GM18909 (cell line): ENCODE results near the gene PIP5K1C.
"Not testable (repeated sequence)": the region's sequence is repeated elsewhere in the genome, so short reads cannot be mapped to it uniquely, and the experiment has no call there.

Experiments used
- ATAC-seq: cut with Tn5 transposase; IDR thresholded peaks from one replicate; pipeline ENCODE4 v1.9.1; 2021; ENCODE audit warnings: mild to moderate bottlenecking; ENCODE audit not compliant: unreplicated experiment, poor library complexity

Gene PIP5K1C

DNA sequence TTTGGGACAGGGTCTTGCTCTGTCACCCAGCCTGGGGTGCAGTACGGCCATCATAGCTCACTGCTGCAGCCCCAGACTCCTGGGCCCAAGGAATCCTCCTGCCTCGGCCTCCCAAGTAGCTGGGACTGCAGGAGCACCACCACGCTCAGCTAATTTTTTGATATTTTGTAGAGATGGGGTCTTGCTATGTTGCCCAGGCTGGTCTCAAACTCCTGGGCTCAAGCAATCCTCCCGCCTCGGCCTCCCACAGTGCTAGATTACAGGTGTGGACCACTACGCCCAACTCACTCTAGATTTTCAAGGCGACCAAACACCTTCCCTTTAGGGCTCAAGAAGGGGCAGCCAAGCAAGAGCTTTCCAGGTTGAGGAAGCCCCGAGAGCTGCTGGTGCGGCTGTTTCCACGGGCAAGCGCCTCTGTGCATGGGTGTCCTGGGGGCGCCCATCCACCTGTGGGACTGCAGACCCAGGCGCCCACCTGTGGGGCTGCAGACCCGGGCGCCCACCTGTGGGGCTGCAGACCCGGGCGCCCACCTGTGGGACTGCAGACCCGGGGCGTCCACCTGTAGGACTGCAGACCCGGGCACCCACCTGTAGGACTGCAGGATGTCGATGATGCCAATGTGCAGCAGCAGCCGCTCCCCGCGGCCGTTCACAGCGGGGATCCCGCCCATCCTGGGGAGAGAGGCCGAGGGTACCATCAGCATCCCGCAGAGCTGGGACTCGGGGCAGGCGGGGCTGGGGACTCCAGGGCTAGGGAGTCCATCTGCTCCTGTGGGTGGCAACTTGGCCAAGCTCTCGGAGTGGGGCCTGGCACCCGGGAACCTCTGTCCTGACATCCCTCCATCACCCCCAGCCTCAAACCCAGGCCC, 52.0 kb downstream of the PIP5K1C start:
- no peak for ATAC-seq

DNA sequence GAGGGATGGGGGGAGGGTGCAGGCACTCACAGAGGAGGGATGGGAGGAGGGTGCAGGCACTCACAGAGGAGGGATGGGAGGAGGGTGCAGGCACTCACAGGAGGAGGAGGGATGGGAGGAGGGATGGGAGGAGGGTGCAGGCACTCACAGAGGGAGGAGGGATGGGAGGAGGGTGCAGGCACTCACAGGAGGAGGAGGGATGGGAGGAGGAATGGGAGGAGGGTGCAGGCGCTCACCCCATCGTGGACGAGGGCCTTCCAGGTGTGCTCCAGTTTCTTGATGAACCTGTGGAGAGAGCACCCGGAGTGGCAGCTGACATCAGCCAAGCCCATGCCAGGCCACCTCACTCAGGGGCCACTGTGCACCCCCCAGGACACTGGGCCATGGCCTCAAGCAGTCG, 53.2 kb downstream of the PIP5K1C start:
- ATAC-seq: not testable (repeated sequence)

DNA sequence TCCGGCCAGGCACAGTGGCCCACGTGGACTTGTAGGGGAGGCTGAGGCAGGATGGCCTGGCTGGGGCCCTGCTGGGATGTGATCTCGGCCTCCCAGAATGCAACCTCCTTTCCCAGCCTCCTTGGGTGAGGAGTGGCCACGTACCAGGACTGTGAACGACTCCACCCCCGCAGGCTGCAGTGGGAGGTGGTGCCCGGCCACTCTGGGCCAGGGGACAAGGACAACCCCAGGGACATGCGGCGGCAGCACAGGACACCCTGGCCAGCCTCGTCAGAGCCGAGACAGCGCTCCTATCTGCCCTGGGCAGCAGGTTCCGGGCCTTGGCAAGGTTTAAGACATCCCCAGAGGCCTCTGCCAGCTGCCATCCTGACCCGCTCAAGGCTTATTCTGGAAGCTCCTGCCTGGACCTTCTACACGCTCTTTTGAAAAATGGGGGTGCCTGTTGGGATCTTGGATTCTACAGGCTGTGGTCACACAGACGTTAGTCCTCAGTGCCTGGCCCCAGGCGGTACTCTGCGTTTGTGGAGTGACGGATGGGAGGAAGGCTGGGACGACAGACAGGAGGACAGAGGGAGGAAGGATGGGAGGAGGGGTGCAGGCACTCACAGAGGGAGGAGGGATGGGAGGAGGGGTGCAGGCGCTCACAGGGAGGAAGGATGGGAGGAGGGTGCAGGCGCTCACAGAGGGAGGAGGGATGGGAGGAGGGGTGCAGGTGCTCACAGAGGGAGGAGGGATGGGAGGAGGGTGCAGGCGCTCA, 53.8 kb downstream of the PIP5K1C start:
- no peak for ATAC-seq

DNA sequence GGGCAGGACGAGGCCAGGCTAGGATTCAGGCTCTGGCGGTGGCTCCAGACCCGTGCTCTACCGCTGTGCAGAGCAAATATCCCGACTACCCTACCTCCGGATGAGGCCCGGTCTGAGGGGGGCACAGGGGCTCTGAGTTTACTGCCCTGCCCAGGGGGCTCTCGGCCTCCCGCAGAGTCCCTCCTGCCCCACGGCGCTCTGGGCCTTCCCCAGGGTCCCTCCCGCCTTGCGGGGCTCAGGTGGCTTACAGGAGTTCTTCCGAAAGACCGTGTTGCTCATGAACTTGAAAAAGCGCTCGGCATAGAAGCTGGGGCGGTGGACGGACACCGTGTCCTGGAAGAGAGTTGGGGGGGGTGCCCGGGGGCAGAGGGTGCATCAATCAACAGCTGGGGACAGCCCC, 54.5 kb downstream of the PIP5K1C start:
- ATAC-seq: no peak

DNA sequence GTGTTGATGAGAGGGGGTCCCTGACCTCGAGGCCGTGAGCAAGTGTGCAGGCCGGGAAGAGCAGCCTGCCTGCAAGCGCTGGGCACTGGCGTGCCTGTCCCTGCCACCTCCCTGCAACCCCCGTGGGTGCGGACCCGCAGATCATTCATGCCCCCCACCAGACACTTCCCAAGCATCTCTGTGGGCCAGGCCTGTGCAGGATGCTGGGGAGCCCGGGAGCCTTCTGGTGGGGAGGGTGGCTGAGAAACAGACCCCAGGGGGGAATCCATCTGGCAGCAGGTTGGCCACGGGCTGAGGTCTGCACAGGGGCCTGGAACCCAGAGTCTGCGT, 55.2 kb downstream of the PIP5K1C start:
- ATAC-seq: no peak

DNA sequence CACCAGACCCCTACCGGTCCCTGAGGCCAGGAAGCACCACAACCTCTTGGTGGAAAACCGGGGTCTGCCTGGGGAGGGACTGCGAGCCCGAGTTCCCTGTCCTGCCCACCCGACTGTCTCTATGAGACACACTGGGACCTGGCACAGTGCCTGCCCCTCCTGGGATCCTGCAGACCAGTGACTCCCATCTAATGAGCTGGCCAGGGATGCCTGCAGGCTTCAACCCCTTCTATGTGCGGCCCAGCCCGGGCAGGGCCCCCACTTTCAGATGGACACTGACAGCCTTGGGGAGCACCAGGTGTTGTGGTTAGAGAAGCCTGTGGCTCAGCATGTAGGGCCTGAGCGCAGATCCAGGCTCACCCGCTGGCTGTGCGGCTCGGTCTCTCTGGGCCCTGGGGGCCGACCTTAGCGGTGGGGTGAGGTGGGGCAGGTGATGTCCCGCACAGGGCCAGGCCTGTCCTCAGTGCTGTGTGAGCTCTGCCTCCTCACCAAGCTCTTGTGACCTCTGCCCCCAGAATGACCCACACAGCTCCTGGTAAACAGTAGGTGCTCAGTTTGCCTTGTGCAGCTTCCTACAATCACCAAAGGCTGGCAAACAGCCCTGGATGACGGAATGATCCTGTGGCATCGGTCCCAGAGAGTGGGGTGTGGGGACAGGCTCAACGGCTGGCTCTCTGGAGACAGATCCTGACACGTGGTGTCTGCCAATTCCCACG, 55.8 kb downstream of the PIP5K1C start:
- ATAC-seq: no peak

DNA sequence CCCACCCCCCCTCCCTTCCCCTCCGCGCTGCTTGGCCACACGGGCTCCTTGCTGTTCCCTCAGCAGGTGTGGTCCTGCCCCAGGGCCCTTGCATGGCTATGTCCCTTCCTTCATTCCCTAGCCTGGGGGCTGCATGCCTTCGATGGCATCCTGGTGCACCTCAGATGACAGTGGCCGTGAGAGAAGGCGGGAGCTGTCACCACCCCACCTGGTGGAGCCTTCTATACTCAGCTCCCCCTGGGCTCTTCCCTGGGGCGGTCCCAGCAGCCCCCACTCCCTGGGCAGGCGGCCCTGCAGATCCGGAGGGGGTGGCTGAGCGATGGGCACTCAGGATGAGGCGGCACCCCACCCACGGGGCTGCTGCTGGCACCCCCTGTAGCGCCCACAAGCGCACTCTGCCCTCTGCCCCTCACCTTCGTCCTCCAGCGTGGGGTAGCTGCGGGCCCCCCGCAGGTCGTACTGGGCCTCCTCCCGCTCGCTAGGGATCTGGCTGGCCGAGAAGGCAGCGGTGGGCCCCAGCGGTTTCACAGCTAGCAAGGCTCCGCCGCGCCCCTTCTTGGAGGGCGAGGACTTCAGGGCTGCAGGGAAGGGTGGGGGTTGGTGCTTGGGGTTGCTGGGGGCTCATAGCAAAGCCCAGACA, 56.5 kb downstream of the PIP5K1C start:
- ATAC-seq: no peak

DNA sequence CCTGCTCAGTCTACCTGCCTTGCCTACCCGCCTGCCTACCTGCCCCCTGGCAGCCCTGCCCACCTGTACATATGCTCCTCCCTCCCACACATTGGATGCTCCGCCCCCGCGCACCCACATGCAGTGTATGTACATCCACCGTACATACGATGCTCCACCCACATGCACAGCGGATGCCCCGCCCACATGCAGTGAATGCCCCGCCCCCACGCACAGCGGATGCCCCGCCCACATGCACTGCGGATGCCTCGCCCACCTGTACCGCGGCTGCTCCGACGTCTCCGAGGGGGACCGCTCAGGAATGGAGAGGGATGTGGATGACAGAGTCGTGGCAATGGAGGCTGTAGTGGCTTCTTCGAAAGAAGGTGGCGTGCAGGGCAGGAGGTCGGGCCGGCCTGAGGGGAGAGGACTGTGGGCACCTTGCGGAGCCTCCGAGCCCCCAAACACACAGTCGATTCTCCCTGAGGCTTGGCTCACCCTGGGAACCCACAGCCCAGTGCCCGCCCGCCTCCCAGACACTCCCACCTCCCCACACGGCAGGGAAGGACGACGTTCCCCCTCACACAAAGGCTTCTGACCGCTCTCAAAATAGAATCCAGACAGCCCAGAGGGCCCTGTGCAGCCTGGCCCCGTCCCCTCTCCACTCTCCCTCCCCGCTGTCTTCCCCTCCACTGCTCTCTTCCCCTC, 57.1 kb downstream of the PIP5K1C start:
- ATAC-seq: no peak

DNA sequence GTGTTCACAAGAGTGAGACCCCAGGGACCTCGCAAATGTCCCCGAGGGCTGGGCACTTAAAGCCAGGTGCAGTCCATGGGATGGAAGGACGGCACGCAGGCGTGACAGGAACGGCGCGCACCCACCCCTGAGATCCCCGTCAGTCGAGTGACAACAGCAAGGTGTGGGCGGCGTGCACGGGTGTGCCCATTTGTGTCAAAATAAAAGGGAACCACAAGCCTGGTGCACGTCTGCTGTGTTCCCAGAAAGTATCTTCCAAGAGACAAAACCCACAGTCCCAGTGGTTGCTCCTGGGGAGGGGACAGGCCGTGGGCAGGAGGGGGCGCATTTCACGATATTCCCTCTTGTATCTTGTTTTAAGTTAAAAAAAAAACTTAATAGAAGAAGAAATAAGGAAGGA, 58.0 kb downstream of the PIP5K1C start:
- ATAC-seq: no peak

DNA sequence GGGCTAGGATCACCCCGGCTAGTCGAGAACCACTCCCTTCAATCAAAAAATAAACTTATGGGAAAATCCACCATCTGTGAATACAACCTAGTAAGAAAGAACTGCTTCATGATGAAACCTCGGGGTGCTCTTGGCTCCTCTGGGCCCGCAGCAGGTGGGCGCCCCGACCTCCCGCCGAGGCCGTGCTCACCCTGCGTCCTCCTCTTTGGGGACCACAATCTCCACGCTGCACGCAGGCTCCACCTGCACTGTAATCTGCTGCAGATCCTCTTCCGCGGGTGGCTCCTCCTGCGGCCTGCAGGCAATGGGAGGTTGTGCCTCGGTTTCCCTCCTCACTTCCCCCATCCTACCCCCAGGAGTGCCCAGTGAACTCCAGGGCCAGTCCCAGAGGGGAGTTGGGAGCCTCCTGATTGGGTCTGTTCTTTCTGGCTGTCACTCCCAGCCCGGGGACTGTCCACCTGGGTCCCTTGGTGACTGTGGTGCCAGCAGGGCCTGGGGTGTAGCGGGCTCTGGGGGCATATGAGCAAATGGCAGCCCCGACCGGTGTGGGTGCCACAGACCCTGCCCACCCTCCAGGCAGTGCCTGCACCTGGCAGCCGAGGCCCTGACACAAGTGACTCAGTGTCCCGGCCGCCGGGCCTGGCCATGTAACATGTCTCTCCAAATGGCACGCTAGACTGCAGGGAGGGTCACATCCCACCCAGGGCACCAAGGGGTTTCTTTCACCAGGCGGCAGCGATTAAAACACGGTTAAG, 58.6 kb downstream of the PIP5K1C start:
- no peak for ATAC-seq

DNA sequence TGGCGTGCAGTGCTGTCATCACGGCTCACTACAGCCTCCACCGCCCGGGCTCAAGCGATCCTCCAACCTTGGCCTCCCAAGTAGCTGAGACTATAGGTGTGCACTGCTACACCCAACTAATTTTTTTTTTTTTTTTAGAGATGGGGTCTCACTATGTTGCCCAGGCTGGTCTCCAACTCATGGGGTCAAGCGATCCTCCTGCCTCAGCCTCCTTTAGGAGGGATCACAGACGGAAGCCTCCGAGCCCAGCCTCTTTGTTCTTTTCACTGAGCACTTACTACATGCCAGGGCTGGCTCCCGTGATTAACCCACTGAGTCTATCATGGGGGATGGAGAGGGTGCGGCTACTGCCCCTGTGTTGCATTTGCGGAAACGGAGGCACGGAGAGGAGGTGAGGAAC, 60.8 kb downstream of the PIP5K1C start:
- ATAC-seq: no peak

DNA sequence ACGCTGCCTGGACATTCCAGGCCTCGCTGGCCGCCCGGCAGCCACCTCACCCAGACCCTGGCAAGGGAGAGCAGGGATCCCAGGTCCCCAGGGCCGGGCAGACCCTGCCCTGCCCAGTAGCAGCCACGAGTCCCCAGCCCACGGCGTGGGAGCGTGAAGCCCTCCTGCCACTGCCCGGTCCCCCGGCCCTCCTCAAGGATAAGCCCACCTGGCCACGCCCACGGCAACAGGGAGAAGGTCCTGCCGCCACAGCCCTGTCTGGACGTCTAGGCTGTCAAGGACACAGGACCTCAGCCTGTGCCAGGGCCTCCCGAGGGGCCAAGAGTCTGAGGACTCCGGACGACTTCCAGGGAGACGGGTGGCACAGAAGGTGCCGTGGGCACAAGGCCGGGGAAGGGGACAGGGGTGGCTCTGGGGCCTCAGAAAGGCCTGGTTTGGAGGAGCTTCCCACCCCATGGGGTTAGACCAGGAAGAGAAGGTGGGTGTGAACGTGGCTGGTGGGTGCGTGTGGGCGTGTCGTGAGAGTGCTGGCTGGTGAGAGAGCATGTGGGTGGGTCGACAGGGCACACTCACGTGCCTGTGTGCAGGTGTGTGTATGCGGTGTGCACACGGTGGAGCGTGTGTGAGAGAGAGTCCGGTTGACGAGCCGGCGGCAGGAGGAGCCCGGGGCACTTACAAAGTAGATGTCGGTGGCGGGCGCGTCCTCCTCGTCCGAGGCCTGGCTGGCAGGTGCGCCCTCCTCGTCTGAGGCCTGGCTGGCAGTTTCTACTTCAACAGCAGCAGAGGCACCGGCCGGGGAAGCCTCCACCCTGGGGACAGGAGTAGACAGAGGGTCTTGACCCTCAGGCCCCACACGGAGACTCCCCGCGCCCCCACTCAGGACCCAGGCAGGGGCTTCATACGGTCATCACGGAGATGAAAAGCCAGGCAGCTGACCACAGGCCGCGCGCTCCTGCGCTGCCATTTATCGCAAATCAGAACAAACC, 61.8 kb downstream of the PIP5K1C start:
- no peak for ATAC-seq

DNA sequence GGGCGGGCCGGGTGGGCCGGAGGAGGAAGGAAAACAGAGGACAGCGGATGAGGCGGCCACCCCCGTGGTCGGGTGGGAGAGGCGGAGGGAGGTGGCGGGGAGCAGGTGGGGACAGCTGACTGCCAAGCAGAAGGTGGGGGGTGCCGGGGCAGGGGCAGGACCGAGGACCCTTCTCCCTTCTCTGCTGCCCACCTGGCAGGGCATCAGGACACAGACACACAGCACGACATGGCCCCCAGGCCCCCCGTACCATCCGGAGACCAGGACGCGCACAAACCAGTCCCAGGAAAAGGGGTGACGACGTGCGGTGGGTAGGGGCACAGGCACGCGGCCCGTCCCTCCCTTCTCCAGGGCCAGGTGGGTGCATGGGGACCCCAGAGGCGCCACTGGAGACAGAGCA, 62.6 kb downstream of the PIP5K1C start:
- no peak for ATAC-seq

DNA sequence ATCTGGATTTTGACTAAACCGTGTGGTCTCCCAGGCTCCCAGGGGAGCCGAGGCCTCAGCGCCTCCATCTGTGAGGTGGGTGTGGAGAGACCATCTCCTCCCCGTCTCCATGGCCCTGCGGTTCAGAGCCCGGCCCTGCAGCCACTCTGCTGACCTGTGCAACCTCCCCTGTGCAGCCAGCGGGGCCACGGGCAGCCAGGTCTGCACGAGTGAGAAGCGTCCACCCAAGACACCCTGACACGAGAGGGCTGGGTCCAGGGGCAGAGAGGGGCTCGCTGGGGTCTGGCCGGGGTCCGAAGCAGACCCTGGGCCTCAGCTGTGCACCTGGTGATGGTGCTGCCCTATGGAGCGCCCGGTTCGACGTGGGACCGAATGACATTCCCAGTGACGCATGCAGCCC, 63.3 kb downstream of the PIP5K1C start:
- no peak for ATAC-seq

DNA sequence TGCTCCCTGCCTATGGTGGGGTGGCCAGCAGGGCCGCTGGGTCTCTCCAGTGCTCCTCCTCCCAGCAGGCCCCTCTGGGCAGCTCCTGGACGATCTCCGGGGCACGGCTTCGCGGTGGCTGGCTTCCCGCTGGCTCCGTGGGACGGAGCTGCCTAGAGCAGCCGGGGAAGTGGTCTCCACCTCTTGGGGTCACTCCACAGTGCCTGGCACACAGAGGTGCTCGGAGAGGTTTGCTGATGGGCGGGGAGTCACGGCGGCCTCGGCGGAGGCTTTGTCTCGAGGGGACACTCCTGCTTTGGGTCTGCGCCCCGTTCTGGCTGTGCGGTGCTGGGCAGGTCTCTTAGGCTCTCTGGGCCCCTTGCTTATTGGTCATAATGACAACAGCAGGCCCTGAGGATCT, 63.8 kb downstream of the PIP5K1C start:
- no peak for ATAC-seq

DNA sequence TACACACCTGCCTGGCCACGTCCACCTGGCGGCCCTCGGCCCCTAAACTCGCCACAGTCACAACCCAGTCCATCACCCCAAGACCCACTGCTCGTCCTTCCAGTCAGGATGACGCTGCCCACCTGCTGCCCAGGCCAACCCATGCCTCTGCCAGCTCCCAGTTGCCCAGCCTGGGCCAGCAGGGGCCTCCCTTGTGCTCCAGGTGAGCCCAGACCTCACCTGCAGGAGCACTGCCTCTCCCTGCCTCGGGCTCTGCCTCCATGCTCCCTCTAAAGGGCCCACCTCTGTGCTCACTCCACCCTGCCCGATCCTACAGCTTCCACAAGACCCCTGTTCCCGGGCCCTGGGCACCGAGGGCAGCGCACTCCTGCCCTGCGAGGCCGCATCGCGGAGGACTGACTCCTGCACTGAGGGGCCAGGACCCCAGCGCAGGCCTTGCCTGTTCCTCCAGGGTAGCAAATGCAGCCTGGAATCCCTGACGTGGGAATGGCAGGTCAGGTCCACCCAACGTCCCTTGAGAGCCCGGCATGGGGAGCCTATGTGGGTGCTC, 65.7 kb downstream of the PIP5K1C start:
- no peak for ATAC-seq

DNA sequence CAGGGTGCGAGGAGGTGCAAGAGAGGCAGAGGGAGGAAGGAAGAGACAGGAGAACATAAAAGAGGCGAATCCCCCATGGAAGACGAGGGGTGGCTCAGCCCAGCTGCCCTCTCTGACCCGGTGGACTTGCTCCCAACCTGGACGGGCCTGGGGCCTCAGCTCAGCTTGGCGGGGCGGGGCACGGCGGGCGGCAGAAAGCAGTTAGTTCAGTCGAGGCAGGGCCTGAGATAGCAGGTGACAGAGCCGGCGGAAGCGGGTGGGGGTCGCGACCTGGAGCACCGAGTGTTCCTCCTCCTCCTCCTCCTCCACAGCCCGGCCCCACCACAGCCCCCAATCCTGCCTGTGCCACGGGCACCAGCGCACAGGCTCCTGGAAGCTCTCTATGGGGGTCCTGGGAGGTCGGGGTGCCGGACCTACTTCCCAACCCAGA, 66.7 kb downstream of the PIP5K1C start:
- ATAC-seq: no peak
